HG03175 (cell line): Measurements from ENCODE around the gene CORT.
"Not testable (repeated sequence)": the region's sequence is repeated elsewhere in the genome, so short reads cannot be mapped to it uniquely, and the experiment has no call there.

Experiments
- ATAC-seq: cut with Tn5 transposase; IDR thresholded peaks from one replicate; pipeline ENCODE4 v1.9.1; 2021; ENCODE audit warnings: mild to moderate bottlenecking, moderate library complexity; ENCODE audit not compliant: unreplicated experiment

The CORT gene, protein sequence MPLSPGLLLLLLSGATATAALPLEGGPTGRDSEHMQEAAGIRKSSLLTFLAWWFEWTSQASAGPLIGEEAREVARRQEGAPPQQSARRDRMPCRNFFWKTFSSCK

GRCh38 chr1:10449751-10450150, at the start of gene CORT:
TSS of gene CORT (plus strand) at chr1:10450031. CDS start at chr1:10450224, 193 bp downstream.
- ATAC-seq, result no peak

GRCh38 chr1:10401281-10401680, 48.5 kb upstream of the CORT start:
- ATAC-seq, result no peak

DNA sequence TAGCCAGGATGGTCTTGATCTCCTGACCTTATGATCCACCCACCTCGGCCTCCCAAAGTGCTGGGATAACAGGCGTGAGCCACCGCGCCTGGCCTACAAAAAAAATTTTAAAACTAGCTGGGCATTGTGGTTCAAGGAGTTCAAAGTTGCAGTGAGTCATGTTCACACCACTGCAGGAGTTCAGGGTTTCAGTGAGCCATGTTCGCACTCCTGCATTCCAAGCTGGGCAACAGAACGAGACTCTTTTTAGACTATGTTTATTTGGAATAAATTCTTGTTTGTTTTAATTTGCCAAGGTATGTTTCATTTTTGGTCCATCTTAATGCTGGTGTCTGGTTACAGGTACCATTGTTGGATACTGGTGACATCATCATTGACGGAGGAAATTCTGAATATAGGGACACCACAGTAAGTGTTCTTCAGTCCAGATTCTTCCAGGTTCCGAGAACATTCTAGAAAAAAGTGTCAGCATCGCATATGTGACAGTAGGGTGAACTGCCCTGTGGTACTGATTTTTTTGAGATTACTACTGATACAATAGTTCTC, 47.0 kb upstream of the CORT start:
- no peak for ATAC-seq

DNA sequence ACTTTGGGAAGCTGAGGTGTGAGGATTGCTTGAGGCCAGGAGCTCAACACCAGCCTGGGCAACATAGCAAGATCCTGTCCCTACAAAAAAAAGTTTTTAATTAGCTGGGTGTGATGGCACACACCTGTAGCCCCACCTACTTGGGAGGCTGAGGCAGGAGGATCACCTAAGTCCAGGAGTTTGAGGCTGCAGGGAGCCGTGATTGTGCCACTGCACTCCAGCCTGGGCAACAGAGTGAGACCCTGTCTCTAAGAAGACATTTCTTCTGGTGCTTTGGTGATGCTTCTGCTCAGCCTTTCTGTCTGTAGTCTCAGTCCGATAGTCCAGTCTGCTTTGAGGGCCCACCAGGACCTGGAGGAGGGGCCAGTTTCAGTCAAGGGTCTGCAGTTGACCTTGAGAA, 42.6 kb upstream of the CORT start:
- ATAC-seq, result no peak

DNA sequence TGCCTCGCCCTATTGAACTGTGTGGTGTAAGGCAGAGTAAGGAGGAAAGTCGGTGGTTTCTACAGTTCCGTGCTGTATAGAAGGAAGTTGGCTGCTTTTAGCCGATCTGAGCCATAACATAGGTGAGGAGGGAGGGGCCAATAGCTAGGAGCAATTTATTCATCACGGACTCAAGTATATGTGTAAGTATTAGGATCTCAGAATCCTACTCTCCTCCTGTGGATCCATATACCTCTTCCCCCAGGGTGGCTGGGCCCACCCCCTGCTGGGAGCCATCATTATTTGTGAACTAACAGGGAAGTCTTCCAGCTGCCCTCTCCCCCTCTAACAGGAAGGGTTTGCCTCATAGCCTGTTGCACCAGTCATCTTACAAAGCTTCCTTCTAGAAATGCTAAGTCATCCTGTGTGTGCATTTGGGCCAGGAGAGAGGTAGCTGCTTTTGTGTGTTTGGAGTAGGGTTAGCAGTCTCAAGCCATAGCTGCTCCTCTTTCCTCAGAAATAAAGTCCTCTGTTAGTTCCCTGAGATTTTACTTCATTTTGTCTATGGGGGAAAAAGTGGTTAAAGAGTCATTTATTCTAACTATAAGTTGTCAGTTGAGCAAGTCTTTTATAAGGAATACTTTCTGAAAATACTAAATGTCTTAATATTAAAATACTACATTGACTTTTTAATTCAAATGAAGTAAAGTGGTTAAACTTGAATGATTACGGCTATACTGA, 34.5 kb upstream of the CORT start:
- ATAC-seq, result no peak

DNA sequence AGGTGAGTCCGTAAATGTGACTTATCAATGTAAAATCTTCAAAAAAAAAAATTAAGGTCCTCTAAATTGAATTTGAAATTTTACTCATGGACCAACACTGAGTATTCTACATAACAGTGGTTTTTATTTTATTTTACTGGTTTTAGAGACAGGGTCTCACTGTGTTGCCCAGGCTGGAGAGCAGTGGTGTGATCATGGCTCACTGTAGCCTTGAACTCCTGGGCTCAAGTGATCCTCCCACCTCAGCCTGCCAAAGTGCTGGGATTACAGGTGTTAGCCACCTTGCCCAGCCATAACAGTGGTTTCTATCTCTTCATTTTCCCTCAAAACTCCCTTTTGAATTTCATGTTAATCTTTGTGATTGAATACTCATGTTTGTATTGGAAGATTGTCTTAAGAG, 33.9 kb upstream of the CORT start:
- ATAC-seq, result not testable (repeated sequence)

DNA sequence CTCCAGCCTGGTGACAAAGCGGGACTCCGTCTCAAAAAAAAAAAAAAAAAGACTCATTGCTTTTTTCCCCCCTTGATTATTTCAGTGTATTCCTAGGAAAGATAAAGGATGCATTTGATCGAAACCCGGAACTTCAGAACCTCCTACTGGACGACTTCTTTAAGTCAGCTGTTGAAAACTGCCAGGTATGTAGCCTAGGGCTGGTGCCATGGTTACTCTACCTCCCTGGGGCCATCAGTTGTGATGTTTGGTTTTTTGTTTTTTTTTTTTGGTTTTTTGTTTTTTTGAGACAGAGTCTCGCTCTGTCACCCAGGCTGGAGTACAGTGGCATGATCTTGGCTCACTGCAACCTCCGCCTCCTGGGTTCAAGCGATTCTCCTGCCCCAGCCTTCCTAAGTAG, 31.1 kb upstream of the CORT start:
- ATAC-seq, result not testable (repeated sequence)

DNA sequence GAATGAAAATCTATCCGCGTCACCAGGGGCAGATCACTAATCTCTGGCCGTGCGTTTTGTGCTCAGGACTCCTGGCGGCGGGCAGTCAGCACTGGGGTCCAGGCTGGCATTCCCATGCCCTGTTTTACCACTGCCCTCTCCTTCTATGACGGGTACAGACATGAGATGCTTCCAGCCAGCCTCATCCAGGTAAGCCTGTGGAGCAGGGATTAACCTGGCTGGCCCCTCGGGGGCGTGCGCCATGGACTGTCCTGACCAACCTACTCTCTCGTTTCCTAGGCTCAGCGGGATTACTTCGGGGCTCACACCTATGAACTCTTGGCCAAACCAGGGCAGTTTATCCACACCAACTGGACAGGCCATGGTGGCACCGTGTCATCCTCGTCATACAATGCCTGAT, 30.5 kb upstream of the CORT start:
- no peak for ATAC-seq

GRCh38 chr1:10421637-10422036, 28.2 kb upstream of the CORT start:
- ATAC-seq, result no peak

GRCh38 chr1:10424034-10424433, 25.8 kb upstream of the CORT start:
- no peak for ATAC-seq

GRCh38 chr1:10424651-10425050, 25.2 kb upstream of the CORT start:
- no peak for ATAC-seq

- ATAC-seq, result not testable (repeated sequence)
Measured at GRCh38 chr1:10425826-10426534, 23.9 kb upstream of the CORT start.

GRCh38 chr1:10426535-10426848, 23.3 kb upstream of the CORT start:
- ATAC-seq, result not testable (repeated sequence)

DNA sequence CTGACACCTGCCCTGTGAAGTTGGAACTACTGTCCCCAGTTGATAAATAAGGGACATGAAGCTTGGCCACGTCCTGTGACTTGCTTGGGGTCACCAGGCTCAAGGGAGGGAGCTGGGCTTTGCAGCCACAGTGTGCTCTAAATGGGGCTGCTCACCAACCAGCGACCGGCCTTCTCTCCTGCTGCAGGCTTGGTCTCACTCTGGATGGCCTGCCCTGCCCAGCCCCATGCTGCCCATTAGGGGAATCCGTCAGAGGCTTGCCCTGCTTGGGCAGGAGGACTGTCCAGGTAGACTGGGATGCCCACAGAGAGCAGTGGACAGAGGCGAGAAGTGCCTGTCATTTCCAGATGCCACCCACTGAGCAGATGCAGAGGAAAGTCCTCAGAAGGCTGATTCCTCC, 20.8 kb upstream of the CORT start:
- no peak for ATAC-seq

- ATAC-seq, result no peak
Measured at GRCh38 chr1:10429868-10430215, 20.0 kb upstream of the CORT start.

DNA sequence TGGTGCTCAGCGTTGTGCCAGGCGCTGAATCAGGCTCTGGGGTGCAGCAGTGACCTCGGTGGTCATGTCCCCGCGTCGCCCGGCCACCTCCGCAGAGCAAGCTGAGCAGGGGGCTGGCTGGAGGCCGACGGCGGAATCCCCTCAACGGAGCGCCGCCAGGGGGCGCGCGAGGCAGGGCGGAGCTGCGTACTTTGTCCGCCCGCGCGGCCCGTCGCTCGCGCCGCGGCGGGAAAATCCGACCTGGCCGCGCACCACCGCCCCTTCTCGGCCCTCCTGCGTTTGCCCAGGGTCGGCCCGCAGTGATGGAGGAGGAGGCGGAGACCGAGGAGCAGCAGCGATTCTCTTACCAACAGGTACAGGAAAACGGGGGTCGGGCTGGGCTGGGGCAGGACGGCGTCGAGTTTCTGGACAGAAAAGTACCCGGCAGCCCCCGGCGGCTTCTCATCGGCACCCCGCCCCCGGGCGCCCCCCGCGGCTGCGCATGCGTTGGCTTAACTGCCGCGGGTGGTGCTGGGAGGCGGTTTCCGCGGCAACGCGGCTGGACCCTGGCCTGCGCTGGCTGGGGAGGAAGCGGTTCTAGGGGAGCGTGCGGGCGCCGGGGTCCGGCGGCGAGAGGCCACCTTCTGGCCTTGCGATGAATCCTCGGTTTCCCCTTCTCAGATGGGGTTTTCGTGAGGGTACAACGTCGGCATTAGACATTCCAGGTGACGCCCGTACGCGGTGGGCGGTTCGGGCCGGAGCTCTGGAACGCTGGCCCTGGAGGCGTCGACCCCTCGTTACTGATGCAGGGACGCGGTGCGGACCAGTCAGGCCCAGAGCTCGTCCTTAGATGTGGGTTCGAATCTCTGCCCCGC, 19.4 kb upstream of the CORT start, which contains the start of gene CENPS:
TSS of gene CENPS (plus strand) at position 218 of the 854 bp plus-strand sequence. CDS start at position 303, 85 bp downstream.
- ATAC-seq, result peak; percentile 88

DNA sequence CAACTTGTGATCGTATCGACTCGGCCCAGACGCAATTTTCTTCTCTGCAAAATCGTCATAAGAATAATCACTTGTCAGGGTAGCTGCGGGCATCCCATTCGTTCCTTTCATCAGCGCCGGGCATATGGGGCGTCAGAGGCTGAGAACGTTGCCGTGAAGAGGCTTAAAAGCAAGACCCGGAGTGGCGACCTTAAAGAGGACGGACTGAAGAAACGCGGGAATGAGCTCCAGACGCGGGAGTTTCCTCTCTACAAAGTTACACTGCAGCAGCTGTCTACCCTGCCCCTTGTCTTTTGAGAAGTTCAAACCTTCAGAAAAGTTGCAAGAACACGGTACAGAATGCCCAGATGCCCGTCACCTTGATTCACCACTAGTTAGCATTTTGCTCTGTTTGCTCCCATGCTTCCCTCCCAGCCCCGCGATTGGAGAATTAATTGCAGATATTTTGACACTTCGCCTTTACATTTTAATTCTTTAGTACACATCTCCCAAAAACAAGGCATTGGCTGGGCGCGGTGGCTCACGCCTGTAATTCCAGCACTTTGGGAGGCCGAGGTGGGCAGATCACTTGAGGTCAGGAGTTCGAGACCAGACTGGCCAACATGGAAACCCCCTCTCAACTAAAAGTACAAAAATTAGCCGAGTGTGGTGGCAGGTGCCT, 18.6 kb upstream of the CORT start:
- ATAC-seq, result no peak

DNA sequence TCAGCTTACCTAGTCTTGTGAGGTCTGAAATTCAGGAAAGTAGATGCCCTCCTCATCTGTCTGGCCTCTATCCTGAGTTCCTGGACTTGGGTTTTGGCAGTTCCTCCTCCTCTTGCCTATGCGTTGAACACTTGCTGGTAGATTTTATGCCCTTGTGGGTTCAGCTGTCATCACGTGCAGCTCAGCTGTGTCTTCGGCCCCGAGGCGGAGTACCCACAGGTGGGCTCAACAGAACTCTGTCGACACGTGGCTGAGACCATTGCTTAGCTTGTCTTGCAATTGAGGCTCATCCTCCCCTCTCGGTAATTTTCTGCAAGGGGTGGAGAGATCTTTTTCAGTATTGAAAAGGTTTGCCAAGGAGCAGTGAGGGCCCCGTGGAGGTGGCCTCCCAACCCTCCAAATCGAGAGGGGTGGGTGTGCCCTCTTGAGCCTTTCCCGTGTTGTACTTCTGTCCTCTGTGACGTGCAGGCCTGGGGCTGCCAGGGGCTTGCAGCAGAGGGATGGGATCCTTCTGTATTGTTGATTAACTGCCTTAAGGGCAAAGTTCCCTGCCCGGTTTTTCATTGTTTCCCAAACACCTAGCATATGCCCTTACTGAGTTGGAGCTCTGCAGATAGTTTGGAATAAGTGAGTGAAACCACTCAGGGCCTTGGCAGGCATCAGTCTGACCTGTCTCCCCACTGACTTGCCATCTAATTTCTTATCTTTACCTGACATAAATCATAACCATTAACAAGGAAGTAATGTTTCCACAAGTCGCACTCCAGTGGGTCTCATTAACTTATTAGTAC, 16.7 kb upstream of the CORT start:
- no peak for ATAC-seq

DNA sequence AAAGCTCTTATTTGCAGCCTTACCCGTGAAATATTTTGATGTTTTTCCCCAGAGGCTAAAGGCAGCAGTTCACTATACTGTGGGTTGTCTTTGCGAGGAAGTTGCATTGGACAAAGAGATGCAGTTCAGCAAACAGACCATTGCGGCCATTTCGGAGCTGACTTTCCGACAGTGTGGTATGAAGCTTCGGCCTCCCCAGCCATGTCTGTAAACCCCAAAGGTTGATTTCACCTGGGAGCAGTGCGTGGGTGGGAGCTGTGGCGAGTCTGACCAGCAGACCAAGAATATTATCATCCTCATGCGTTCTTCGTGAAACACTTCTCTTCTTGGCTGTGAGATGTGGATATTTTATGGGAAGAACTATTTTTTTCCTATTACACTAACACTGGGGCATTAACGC, 16.0 kb upstream of the CORT start:
- no peak for ATAC-seq

DNA sequence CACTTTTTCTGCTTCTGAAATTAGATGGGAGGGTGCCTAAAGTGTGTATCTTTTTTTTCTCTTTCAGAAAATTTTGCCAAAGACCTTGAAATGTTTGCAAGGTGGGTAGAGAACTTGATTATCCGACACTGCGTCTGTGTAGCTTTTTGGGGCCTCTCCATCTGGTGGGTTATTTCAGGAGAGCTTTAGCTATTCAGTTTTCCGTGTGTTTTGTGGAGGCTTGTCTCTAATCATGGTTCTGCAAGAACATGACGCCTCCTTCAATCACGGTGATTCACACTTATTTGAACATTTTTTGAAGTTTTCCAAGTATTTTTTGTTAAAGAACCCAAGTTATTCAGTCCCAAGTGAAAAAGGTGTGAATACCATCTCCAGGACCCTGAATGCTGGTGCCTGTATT, 15.2 kb upstream of the CORT start:
- no peak for ATAC-seq
